DND-41 (cell line): ENCODE results near the gene SCAMP3.

ENCODE experiments used
- ATAC-seq: fragments of 200-7000 bp; cut with Tn5 transposase; 3 replicates; pipeline ENCODE4 v1.9.1; 2021; ENCODE audit warnings: low read depth; ENCODE audit not compliant: insufficient read depth
- DNase-seq: peaks from one replicate; pipeline ENCODE4 v3.0.0-alpha.2; 2020
- H2AFZ ChIP-seq: 2 replicates; pipeline ENCODE4 v1.6.0; 2012; ENCODE audit warnings: low read depth, low read length
- H3K27ac ChIP-seq: 2 replicates; pipeline ENCODE4 v1.5.1; 2012; ENCODE audit warnings: low read length, inconsistent platforms
- H3K27me3 ChIP-seq: fragments of 200-600 bp; sonication (generic); 2 replicates; pipeline ENCODE4 v1.6.0; 2012; ENCODE audit warnings: low read length, mild to moderate bottlenecking, inconsistent platforms; ENCODE audit not compliant: insufficient read depth, poor library complexity
- H3K36me3 ChIP-seq: 2 replicates; pipeline ENCODE4 v1.5.1; 2012; ENCODE audit warnings: low read length, inconsistent platforms; ENCODE audit not compliant: insufficient read depth
- H3K4me1 ChIP-seq: 2 replicates; pipeline ENCODE4 v1.5.1; 2012; ENCODE audit warnings: mild to moderate bottlenecking, low read length; ENCODE audit not compliant: insufficient read depth
- H3K4me2 ChIP-seq: 2 replicates; pipeline ENCODE4 v1.6.0; 2012; ENCODE audit warnings: mild to moderate bottlenecking, moderate library complexity, low read length, inconsistent platforms; ENCODE audit not compliant: insufficient read depth
- H3K4me3 ChIP-seq, 2 experiments: fragments of 200-600 bp in 1 of 2; shearing (Covaris generic) in 1 of 2; 2 replicates each; pipeline ENCODE4 v1.5.1; 2012 to 2016; ENCODE audit warnings: inconsistent platforms in 2 of 2, low read length in 2 of 2, mild to moderate bottlenecking in 2 of 2, low read depth in 1 of 2, moderate library complexity in 1 of 2
- H3K79me2 ChIP-seq: 2 replicates; pipeline ENCODE4 v1.6.0; 2012; ENCODE audit warnings: low read length, inconsistent platforms; ENCODE audit not compliant: insufficient read depth
- H3K9ac ChIP-seq: 2 replicates; pipeline ENCODE4 v1.6.0; 2012; ENCODE audit warnings: low read depth, mild to moderate bottlenecking, inconsistent platforms, low read length, moderate library complexity
- H3K9me3 ChIP-seq: 2 replicates; pipeline ENCODE4 v1.5.1; 2012; ENCODE audit warnings: low read length, moderate library complexity, mild to moderate bottlenecking, inconsistent platforms; ENCODE audit not compliant: insufficient read depth, severe bottlenecking
- H4K20me1 ChIP-seq: 2 replicates; pipeline ENCODE4 v1.6.0; 2012; ENCODE audit warnings: low read length; ENCODE audit not compliant: insufficient read depth
- CTCF ChIP-seq: IDR thresholded peaks from 2 replicates; pipeline ENCODE4 v1.5.1; 2012; ENCODE audit warnings: borderline replicate concordance, low read length, moderate library complexity, mild to moderate bottlenecking; ENCODE audit not compliant: poor library complexity, severe bottlenecking; ENCODE audit errors: extremely low read depth
- EZH2 ChIP-seq: IDR thresholded peaks from 3 replicates; pipeline ENCODE4 v1.6.1; 2012; ENCODE audit warnings: borderline replicate concordance, low read depth, mild to moderate bottlenecking, moderate library complexity, low read length, inconsistent platforms; ENCODE audit not compliant: severe bottlenecking

Gene SCAMP3

GRCh38 chr1:155251566-155251965 is 10.6 kb downstream of the SCAMP3 start:
- Histone ChIP-seq H3K4me2 (peak overlapping the region; percentile 81), H3K4me3 (peak overlapping the region in 1 of 2 experiments; percentile 59; a peak in 1 of 4 replicates), H4K20me1 (no peaks in the 10 kb centered on the region), H3K4me1 (peaks cover 47% of the 10 kb centered on the region), H3K9ac (peak overlapping the region; percentile 62; the same call in 1 of the 2 replicates), H3K27ac (peak overlapping the region; percentile 67), H2AFZ (no peak overlapping the region), H3K27me3 (no peaks in the 10 kb centered on the region), H3K9me3 (no peaks in the 10 kb centered on the region), H3K36me3 (peaks cover 21% of the 10 kb centered on the region), H3K79me2 (peaks cover 21% of the 10 kb centered on the region)
- DNase-seq (no peak), ATAC-seq (no peak)
- TF ChIP-seq CTCF = no peak
- no peak for TF ChIP-seq EZH2

GRCh38 chr1:155250633-155251449 is 11.3 kb downstream of the SCAMP3 start:
- H3K27ac ChIP-seq = peak overlapping the region; percentile 75
- H3K4me3 ChIP-seq = peak overlapping the region in 1 of 2 experiments; percentile 59; a peak in 3 of 4 replicates
- DNase-seq = peak; percentile 96
- peak; percentile 91 for ATAC-seq
- no peaks in the 10 kb centered on the region for H3K27me3 ChIP-seq
- H3K4me2 ChIP-seq = peak overlapping the region; percentile 81
- no peaks in the 10 kb centered on the region for H4K20me1 ChIP-seq
- peaks cover 21% of the 10 kb centered on the region for H3K36me3 ChIP-seq
- H3K4me1 ChIP-seq = peaks cover 45% of the 10 kb centered on the region
- H3K9me3 ChIP-seq = no peaks in the 10 kb centered on the region
- H3K79me2 ChIP-seq = peaks cover 21% of the 10 kb centered on the region
- TF ChIP-seq EZH2 = no peak
- TF ChIP-seq CTCF = peak; percentile 100
- H2AFZ ChIP-seq = peak overlapping the region; percentile 79
- H3K9ac ChIP-seq = peak overlapping the region; percentile 62

- H3K4me2 ChIP-seq = peak overlapping the region; percentile 81
- no peaks in the 10 kb centered on the region for H3K27me3 ChIP-seq
- TF ChIP-seq CTCF = no peak
- TF ChIP-seq EZH2 = no peak
- H3K27ac ChIP-seq = peak overlapping the region; percentile 75
- DNase-seq (no peak), ATAC-seq (peak; percentile 41)
- no peaks in the 10 kb centered on the region for H3K9me3 ChIP-seq
- H3K36me3 ChIP-seq = peaks cover 21% of the 10 kb centered on the region
- H3K4me1 ChIP-seq = peaks cover 45% of the 10 kb centered on the region
- H4K20me1 ChIP-seq = no peaks in the 10 kb centered on the region
- peak overlapping the region; percentile 62 for H3K9ac ChIP-seq
- peak overlapping the region in 1 of 2 experiments; percentile 59; a peak in 3 of 4 replicates for H3K4me3 ChIP-seq
- peaks cover 21% of the 10 kb centered on the region for H3K79me2 ChIP-seq
- peak overlapping the region; percentile 79 for H2AFZ ChIP-seq
These were observed 11.9 kb downstream of the SCAMP3 start for GRCh38 chr1:155250246-155250632.
